ENCODE results near the gene KRI1. TPM values are rescaled to one million over a fixed set of nuclear protein-coding genes. Genes with fewer than 3 reads are reported as not detected.
A peak's percentile ranks its signal among the peaks of the same experiment; 100 is the strongest.
"Not testable (repeated sequence)": the region's sequence is repeated elsewhere in the genome, so short reads cannot be mapped to it uniquely, and the experiment has no call there.

Gene KRI1
- total and polyA plus RNA-seq, 5 donors = 9.3 to 13.0 (median 11.3) TPM

DNA sequence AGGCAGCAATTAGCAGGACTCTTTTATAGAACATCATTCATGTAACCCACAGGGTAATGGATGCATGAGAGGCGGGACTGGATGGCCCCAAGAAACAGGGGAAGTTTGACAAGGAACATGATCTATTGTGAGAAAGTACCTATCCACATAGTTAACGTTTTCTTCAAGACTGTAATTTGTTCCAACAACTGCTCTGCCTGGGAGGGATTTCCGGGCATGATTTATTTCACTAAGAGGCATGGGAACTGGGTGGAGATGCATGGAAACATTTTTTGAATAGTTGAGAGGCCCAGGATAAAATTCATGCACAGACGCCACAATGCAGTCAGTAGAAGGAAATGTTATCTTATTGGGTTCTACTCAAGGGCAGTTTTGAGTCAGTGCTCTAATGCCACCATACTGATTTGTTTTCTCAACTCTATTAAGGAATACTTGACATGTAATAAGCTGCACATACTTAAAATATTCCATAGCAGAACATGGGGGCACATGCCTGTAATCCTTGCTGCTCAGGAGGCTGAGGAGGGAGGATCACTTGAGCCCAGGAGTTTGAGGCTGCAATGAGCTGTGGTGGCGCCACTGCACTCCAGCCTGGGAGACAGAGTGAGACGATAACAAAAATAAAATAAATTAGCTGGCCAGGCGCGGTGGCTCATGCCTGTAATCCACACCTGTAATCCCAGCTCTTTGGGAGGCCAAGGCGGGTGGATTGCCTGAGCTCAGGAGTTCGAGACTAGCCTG is 32.0 kb downstream of the KRI1 start:
- Histone ChIP-seq H3K4me1 (ENCODE audit: control insufficient read depth, insufficient read depth, low read length) (no peaks in the 10 kb centered on the region), H3K9me3 (ENCODE audit: control insufficient read depth, low read length) (no peaks in the 10 kb centered on the region), H3K27ac (ENCODE audit: low read length) (no peak overlapping the region), H3K27me3 (ENCODE audit: control insufficient read depth, insufficient read depth) (no peaks in the 10 kb centered on the region), H3K4me3 (ENCODE audit: low read length) (no peak overlapping the region)
- intact Hi-C loops (cut with DNase I) = no loop called here
- peak; percentile 63 to 87 for ATAC-seq
- no peak for DNase-seq
- WGBS = 71% methylated on average over 10 of the region's 10 CpGs

- ATAC-seq = no peak
- Histone ChIP-seq H3K4me3 (ENCODE audit: low read length) (no peak overlapping the region), H3K27ac (ENCODE audit: low read length) (no peak overlapping the region), H3K27me3 (ENCODE audit: control insufficient read depth, insufficient read depth) (no peaks in the 10 kb centered on the region), H3K4me1 (ENCODE audit: control insufficient read depth, insufficient read depth, low read length) (no peaks in the 10 kb centered on the region), H3K9me3 (ENCODE audit: control insufficient read depth, low read length) (no peaks in the 10 kb centered on the region)
- WGBS = 87% methylated on average over 1 of the region's 1 CpG
- no peak for DNase-seq
- intact Hi-C loops (cut with DNase I) = no loop called here
These were observed 33.4 kb downstream of the KRI1 start for GRCh38 chr19:10532457-10532856.

GRCh38 chr19:10526887-10527286 is 38.9 kb downstream of the KRI1 start:
- H3K27ac ChIP-seq (ENCODE audit: low read length); H3K27me3 ChIP-seq (ENCODE audit: control insufficient read depth, insufficient read depth); ATAC-seq; intact Hi-C loops (cut with DNase I); H3K9me3 ChIP-seq (ENCODE audit: control insufficient read depth, low read length); H3K4me1 ChIP-seq (ENCODE audit: control insufficient read depth, insufficient read depth, low read length); DNase-seq; H3K4me3 ChIP-seq (ENCODE audit: low read length): not testable (repeated sequence)
- WGBS = 87% methylated on average over 8 of the region's 8 CpGs

- DNase-seq (no peak), ATAC-seq (no peak)
- Histone ChIP-seq H3K4me3 (ENCODE audit: low read length) (no peak overlapping the region), H3K9me3 (ENCODE audit: control insufficient read depth, low read length) (no peaks in the 10 kb centered on the region), H3K4me1 (ENCODE audit: control insufficient read depth, insufficient read depth, low read length) (no peaks in the 10 kb centered on the region), H3K27ac (ENCODE audit: low read length) (no peak overlapping the region), H3K27me3 (ENCODE audit: control insufficient read depth, insufficient read depth) (no peaks in the 10 kb centered on the region)
- intact Hi-C loops (cut with DNase I) = no loop called here
- 88% methylated on average over 7 of the region's 7 CpGs for WGBS
These were observed 40.2 kb downstream of the KRI1 start for GRCh38 chr19:10525636-10526035.

- Histone ChIP-seq H3K4me1 (ENCODE audit: control insufficient read depth, insufficient read depth, low read length) (no peaks in the 10 kb centered on the region), H3K9me3 (ENCODE audit: control insufficient read depth, low read length) (no peaks in the 10 kb centered on the region), H3K27ac (ENCODE audit: low read length) (no peak overlapping the region), H3K27me3 (ENCODE audit: control insufficient read depth, insufficient read depth) (no peaks in the 10 kb centered on the region), H3K4me3 (ENCODE audit: low read length) (no peak overlapping the region)
- ATAC-seq (no peak), DNase-seq (no peak)
- intact Hi-C loops (cut with DNase I) = no loop called here
- 80% methylated on average over 3 of the region's 3 CpGs for WGBS
These were observed 42.6 kb downstream of the KRI1 start for GRCh38 chr19:10523135-10523636.

DNA sequence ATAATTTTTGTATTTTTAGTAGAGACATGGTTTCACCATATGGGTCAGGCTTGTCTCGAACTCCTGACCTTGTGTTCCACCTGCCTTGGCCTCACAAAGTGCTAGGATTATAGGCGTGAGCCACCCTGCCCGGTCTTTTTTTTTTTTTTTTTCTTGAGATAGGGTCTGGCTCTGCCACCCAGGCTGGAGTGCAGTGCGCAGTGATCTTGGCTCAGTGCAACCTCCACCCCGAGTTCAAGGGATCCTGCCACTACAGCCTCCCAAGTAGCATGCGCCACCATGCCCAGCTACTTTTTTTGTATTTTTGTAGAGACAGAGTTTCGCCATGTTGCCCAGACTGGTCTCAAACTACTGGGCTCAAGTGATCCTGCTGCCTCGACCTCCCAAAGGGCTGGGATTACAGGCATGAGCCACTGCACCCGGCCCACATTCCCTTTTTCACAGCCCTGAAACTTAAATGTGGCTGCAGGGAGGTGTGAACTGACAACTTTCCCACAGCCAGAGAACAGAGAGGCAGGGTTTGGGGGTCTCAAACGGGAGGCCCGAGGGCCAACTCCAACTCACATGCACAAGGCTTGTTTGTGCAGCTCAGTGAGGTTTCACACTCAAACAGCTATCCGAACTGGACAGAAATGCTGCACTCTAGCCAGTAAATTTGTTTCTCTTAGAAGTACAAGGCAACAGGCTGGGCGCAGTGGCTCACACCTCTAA is 44.2 kb downstream of the KRI1 start:
- Histone ChIP-seq H3K4me3 (ENCODE audit: low read length) (no peak overlapping the region), H3K27ac (ENCODE audit: low read length) (no peak overlapping the region), H3K9me3 (ENCODE audit: control insufficient read depth, low read length) (no peaks in the 10 kb centered on the region), H3K4me1 (ENCODE audit: control insufficient read depth, insufficient read depth, low read length) (no peaks in the 10 kb centered on the region), H3K27me3 (ENCODE audit: control insufficient read depth, insufficient read depth) (no peaks in the 10 kb centered on the region)
- 72% methylated on average over 13 of the region's 13 CpGs for WGBS
- DNase-seq (no peak), ATAC-seq (no peak)
- intact Hi-C loops (cut with DNase I) = no loop called here

DNA sequence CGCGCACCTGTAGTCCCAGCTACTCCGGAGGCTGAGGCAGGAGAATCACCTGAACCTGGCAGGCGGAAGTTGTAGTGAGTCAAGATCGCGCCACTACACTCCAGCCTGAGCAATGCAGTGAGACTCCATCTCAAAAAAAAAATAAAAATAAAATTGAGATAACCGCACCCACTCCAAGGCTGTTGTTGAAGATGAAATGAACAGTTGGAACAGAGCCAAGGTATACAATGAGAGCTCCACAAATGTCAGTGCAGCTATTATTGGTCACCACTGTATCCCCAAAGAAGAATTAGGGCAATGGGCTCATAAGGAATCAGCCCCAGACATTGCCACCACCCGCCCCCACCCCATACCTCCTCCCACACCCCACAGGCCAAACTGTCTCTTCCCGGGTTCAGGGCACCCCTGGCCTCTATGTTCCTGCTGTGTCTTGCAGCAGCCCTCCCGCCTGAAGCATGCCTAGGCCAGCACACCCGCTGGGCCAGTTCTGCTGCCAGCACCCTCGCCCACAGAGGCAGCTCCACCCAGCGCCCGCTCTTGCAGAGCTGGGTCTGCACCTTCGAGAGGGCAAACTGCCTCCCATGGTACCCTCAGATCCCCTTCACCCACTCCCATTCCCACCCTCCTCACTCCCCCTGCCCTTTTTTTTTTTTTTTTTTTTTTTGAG is 45.0 kb downstream of the KRI1 start:
- Histone ChIP-seq H3K4me1 (ENCODE audit: control insufficient read depth, insufficient read depth, low read length) (no peaks in the 10 kb centered on the region), H3K27ac (ENCODE audit: low read length) (no peak overlapping the region), H3K9me3 (ENCODE audit: control insufficient read depth, low read length) (no peaks in the 10 kb centered on the region), H3K27me3 (ENCODE audit: control insufficient read depth, insufficient read depth) (no peaks in the 10 kb centered on the region), H3K4me3 (ENCODE audit: low read length) (no peak overlapping the region)
- DNase-seq (no peak), ATAC-seq (no peak)
- 84% methylated on average over 15 of the region's 15 CpGs for WGBS
- intact Hi-C loops (cut with DNase I) = no loop called here

GRCh38 chr19:10519421-10519820 is 46.4 kb downstream of the KRI1 start:
- Histone ChIP-seq H3K27me3 (ENCODE audit: control insufficient read depth, insufficient read depth) (no peaks in the 10 kb centered on the region), H3K9me3 (ENCODE audit: control insufficient read depth, low read length) (no peaks in the 10 kb centered on the region), H3K4me1 (ENCODE audit: control insufficient read depth, insufficient read depth, low read length) (no peaks in the 10 kb centered on the region), H3K4me3 (ENCODE audit: low read length) (no peak overlapping the region), H3K27ac (ENCODE audit: low read length) (no peak overlapping the region)
- no peak for DNase-seq
- WGBS = 72% methylated on average over 7 of the region's 7 CpGs
- no peak for ATAC-seq
- intact Hi-C loops (cut with DNase I) = no loop called here

DNA sequence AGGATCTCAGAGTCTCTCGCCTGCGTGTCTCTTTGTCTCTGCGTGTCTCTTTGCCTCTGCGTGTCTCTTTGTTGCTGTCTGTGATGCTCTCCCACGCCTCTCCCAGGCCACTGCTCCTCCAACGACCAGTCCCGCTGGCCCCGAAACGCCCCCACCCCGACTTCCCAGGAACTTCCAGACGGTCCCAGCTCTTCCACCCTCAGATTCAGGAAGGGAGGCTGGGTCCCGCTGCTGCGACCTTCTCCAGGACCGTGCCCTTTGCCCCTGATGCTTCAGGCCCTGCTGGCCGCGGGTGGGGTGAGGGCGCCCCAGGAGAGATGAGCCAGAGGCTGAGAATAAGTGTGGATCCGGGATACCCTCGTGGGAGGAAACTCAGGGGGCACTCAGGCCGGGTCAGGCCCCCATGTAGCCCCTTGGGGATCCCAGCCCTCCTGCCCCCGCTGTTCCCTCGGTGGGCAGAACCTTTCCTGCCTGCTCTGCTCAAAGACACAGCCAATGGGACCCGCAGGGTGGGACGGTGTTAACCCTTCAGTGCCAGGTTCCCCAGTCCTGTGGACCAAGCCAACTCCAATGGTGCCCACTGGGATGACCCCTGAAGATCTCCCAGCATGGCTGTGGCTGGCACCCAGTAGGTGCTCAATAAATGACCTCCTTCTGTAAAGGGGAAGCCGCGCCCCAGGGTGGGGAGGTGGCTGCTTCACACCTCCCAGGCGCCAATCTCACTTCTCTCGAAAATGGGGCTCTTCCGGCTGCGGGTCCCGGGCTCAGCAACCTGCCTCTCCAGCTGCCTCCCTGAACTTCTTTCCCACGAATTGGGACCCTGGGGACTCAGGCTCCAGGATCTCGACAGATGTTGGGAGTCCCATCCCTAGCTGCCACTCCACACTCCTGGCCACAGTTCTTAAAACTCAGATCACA is 47.1 kb downstream of the KRI1 start:
- peak in 1 of 3 donors; percentile 24 for DNase-seq
- Histone ChIP-seq H3K9me3 (ENCODE audit: control insufficient read depth, low read length) (no peaks in the 10 kb centered on the region), H3K27me3 (ENCODE audit: control insufficient read depth, insufficient read depth) (no peaks in the 10 kb centered on the region), H3K4me1 (ENCODE audit: control insufficient read depth, insufficient read depth, low read length) (no peaks in the 10 kb centered on the region), H3K27ac (ENCODE audit: low read length) (no peak overlapping the region), H3K4me3 (ENCODE audit: low read length) (no peak overlapping the region)
- intact Hi-C loops (cut with DNase I) = no loop called here
- 13% methylated on average over 33 of the region's 33 CpGs for WGBS
- ATAC-seq = no peak

DNA sequence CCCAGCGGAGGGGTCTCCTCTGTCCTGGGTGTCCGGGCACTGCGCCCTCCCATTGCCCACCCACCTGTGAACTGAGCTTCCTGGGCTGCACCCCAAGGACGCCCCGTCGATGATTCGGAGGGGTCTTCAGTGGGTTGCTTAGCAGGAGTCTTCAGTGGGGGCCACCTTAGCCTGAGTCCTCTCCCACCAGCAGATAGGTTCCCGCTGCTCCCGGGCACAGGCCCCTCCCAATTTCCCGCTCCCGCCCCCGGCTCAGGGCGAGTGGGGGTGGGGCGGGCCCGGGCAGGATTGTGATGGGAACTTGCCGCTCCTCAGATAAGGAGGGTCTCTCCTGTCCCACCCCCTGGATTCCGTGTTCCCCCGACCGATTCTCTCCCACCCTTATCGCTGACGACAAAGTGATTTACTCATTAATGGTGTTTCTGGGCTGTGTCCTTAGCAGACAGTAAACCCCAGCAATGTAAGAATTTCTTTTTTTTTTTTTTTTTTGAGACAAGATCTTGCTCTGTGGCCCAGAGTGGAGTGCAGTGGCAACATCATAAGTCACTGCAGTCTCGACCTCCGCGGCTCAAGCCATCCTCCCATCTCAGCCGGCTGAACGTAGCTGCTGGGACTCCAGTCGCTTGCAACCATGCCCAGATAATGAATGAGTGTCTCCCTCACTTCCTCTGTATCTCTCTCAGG is 47.9 kb downstream of the KRI1 start:
- peak; percentile 42 to 63 for ATAC-seq
- no peak overlapping the region for H3K4me3 ChIP-seq (ENCODE audit: low read length)
- H3K27ac ChIP-seq (ENCODE audit: low read length) = no peak overlapping the region
- H3K27me3 ChIP-seq (ENCODE audit: control insufficient read depth, insufficient read depth) = no peaks in the 10 kb centered on the region
- under 1% methylated on average over 27 of the region's 27 CpGs for WGBS
- peak in 2 of 3 donors; percentile 17 to 66 for DNase-seq
- H3K4me1 ChIP-seq (ENCODE audit: control insufficient read depth, insufficient read depth, low read length) = no peaks in the 10 kb centered on the region
- intact Hi-C loops (cut with DNase I) = no loop called here
- H3K9me3 ChIP-seq (ENCODE audit: control insufficient read depth, low read length) = no peaks in the 10 kb centered on the region
